C4-2B (cell line): ENCODE measurements around the gene NME7.
"Not testable (repeated sequence)": the region's sequence is repeated elsewhere in the genome, so short reads cannot be mapped to it uniquely, and the experiment has no call there.

Experiments
- H3K27ac ChIP-seq: fragments of 450-650 bp; 2 replicates; pipeline ENCODE4 v1.5.1; 2017
- CTCF ChIP-seq: fragments of 450-650 bp; conservative IDR thresholded peaks from 2 replicates; pipeline ENCODE4 v1.5.1; 2017; ENCODE audit warnings: mild to moderate bottlenecking
- ZFX ChIP-seq: fragments of 450-650 bp; IDR thresholded peaks from 2 replicates; pipeline ENCODE4 v1.6.1; 2017

NME7 gene, protein sequence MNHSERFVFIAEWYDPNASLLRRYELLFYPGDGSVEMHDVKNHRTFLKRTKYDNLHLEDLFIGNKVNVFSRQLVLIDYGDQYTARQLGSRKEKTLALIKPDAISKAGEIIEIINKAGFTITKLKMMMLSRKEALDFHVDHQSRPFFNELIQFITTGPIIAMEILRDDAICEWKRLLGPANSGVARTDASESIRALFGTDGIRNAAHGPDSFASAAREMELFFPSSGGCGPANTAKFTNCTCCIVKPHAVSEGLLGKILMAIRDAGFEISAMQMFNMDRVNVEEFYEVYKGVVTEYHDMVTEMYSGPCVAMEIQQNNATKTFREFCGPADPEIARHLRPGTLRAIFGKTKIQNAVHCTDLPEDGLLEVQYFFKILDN

GRCh38 chr1:169367686-169368405, at the start of gene NME7, which contains the start of gene BLZF1:
NME7 (minus strand) TSS chr1:169367797; CDS start chr1:169367710, 87 bp downstream.
BLZF1 (plus strand) TSS chr1:169368195; CDS start chr1:169369523, 1,328 bp downstream.
- H3K27ac ChIP-seq: peak within 1 kb of the TSS; percentile 85
- TF ChIP-seq CTCF (no peak), ZFX (no peak)

DNA sequence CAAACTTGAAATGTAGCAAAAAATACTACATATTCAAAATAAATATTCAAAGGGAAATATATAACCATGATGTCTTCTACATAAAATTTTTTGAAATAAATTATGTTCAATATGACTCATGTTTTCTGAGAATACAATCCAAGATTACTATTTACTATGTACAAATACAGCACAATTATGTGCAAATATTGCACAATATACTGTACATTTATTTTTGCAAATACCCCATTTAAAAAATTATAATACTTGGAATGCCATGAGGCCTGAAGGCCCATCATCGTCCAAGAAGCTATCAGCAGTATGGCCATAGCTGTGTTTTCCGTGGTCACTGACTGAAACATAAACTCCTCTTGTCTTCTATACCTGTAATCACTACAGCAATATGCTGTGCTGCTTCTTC, 47.4 kb upstream of the NME7 start:
- no peak overlapping the region for H3K27ac ChIP-seq
- TF ChIP-seq ZFX: no peak
- TF ChIP-seq CTCF: no peak

DNA sequence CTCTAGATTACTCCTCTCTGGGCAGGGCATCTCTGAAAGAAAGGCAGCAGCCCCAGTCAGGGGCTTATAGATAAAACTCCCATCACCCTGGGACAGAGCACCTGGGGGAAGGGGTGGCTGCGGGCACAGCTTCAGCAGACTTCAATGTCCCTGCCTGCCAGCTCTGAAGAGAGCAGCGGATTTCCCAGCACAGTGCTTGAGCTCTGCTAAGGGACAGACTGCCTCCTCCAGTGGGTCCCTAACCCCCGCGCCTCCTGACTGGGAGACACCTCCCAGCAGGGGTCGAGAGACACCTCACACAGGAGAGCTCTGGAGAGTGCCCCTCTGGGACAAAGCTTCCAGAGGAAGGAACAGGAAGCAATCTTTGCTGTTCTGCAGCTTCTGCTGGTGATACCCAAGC, 40.7 kb upstream of the NME7 start:
- not testable (repeated sequence) for H3K27ac ChIP-seq

DNA sequence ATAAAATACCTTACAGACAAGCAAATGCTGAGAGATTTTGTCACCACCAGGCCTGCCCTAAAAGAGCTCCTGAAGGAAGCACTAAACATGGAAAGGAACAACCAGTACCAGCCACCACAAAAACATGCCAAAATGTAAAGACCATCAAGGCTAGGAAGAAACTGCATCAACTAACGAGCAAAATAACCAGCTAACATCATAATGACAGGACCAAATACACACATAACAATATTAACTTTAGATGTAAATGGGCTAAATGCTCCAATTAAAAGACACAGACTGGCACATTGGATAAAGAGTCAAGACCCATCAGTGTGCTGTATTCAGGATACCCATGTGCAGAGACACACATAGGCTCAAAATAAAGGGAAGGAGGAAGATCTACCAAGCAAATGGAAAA, 35.0 kb upstream of the NME7 start:
- not testable (repeated sequence) for H3K27ac ChIP-seq

- no peak for TF ChIP-seq ZFX
- no peak for TF ChIP-seq CTCF
- H3K27ac ChIP-seq: no peak overlapping the region
Measured at GRCh38 chr1:169395955-169396354, 28.4 kb upstream of the NME7 start.

DNA sequence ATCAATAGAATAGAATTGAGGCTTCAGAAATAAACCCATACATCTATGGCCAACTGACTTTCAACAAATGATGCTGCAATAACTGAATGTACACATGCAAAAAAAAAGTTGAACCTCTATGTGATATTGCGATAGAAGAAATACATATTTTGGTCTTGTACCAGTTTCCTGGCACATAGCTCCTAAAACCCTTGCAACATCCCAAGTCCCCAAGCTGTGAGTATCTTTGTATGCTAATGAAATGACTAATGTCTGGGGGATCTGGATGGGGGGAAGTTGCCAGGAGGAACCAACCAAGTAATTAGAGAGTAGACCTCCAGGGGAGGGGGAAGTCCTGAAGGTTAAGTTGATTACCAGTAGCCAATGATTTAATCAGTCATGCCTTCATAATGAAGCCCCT, 24.8 kb upstream of the NME7 start:
- TF ChIP-seq ZFX: no peak
- TF ChIP-seq CTCF: no peak
- no peak overlapping the region for H3K27ac ChIP-seq

- TF ChIP-seq CTCF: no peak
- no peak for TF ChIP-seq ZFX
- no peak overlapping the region for H3K27ac ChIP-seq
Measured at GRCh38 chr1:169390303-169390702, 22.7 kb upstream of the NME7 start.

GRCh38 chr1:169387399-169387798, 19.8 kb upstream of the NME7 start:
- TF ChIP-seq CTCF (no peak), ZFX (no peak)
- no peak overlapping the region for H3K27ac ChIP-seq
